Measurements from ENCODE around the gene HACD2. TPM values are rescaled to one million over a fixed set of nuclear protein-coding genes. Genes with fewer than 3 reads are reported as not detected.

HACD2 gene
- polyA plus RNA-seq, 3 donors: 12.9 to 17.1 (median 15.1) TPM

DNA sequence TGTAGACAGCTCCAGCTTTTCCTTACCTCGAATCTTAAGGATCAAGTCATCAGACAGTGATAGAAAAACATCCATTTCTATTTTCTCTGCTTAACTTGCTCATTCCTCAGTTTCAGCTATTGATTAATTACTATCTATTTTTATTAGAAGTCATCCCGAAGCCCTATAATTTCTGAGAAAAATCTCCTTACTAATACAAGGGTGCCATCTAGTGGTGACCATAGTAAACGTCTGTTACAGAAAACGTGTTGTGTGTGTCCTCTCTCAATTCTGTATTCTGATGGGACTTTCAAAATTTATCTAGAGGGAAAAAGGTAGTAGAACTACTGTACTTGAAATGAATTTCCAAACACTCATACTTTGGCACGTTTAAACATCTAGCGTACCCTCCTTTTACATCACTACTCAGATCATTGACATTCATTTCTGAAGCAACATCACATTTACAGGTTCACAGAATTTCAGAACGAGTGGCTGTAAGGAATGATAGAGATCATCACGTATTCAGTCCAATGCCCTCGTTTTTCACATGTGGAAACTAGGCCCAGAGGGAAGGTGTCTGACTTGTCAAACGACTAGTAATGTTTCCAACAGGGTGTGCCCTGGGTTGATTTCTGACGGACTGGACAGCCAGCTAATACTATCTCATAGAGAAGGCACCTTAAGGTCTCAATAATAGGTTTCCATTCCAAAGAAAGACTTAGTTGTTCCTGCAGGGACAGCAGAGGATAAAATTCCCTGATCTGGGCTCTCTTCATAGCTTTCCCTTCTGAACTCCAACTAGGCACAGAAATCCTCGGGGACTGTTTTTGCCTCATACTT, 25.6 kb downstream of the HACD2 start:
- H3K79me2 ChIP-seq (ENCODE audit: insufficient read depth, low read length): no peaks in the 10 kb centered on the region
- no peak overlapping the region for H3K27ac Mint-ChIP-seq
- intact Hi-C loops (cut with micrococcal nuclease): loop anchor here (2.0 kb wide), 1 partner anchor 230 kb away; no protein-coding TSS in a partner anchor
- H3K36me3 ChIP-seq (replicated peaks in 1 of 2; ENCODE audit: control insufficient read depth in 1 of 2, insufficient read depth in 2 of 2, low read length in 2 of 2): peaks cover 3 to 13% of the 10 kb centered on the region in 2 donors
- H3K27ac ChIP-seq (ENCODE audit: low read depth in 1 of 2, low read length in 2 of 2): no peak overlapping the region
- peaks cover 30 to 37% of the 10 kb centered on the region in 2 donors for H3K36me3 Mint-ChIP-seq
- no peak overlapping the region for H3K4me3 Mint-ChIP-seq
- WGBS (ENCODE audit: insufficient coverage): 78% methylated on average over 3 of the region's 12 CpGs
- no peaks in the 10 kb centered on the region for H3K4me1 ChIP-seq (ENCODE audit: control insufficient read depth in 1 of 2, insufficient read depth in 2 of 2, low read length in 2 of 2)
- peaks cover 0 to 1% (median 1%) of the 10 kb centered on the region in 3 donors for H3K27me3 Mint-ChIP-seq (ENCODE audit: low read depth in 3 of 3)
- H3K9me3 Mint-ChIP-seq: peaks cover 3 to 13% (median 10%) of the 10 kb centered on the region in 7 donors
- peaks cover 2% of the 10 kb centered on the region for H3K4me1 Mint-ChIP-seq
- peak; percentile 23 to 53 (median 41) for DNase-seq
- no peaks in the 10 kb centered on the region for H4K20me1 ChIP-seq (ENCODE audit: insufficient read depth, low read length)
- H3K4me2 ChIP-seq (replicated peaks; ENCODE audit: extremely low read depth, low read length, poor library complexity, severe bottlenecking): no peak overlapping the region
- H3K9me3 ChIP-seq (replicated peaks in 1 of 2; ENCODE audit: control insufficient read depth in 1 of 2, insufficient read depth in 1 of 2, low read length in 2 of 2): peaks cover 2 to 6% of the 10 kb centered on the region in 2 donors
- TF ChIP-seq, protein P1, sequence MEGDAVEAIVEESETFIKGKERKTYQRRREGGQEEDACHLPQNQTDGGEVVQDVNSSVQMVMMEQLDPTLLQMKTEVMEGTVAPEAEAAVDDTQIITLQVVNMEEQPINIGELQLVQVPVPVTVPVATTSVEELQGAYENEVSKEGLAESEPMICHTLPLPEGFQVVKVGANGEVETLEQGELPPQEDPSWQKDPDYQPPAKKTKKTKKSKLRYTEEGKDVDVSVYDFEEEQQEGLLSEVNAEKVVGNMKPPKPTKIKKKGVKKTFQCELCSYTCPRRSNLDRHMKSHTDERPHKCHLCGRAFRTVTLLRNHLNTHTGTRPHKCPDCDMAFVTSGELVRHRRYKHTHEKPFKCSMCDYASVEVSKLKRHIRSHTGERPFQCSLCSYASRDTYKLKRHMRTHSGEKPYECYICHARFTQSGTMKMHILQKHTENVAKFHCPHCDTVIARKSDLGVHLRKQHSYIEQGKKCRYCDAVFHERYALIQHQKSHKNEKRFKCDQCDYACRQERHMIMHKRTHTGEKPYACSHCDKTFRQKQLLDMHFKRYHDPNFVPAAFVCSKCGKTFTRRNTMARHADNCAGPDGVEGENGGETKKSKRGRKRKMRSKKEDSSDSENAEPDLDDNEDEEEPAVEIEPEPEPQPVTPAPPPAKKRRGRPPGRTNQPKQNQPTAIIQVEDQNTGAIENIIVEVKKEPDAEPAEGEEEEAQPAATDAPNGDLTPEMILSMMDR (IDR thresholded peaks at IDR 0.05): peak; percentile 93
- H3K4me3 ChIP-seq (replicated peaks in 1 of 3; ENCODE audit: low read depth in 2 of 3, low read length in 3 of 3): no peak overlapping the region
- H2AFZ ChIP-seq (ENCODE audit: insufficient read depth, low read depth, low read length, poor library complexity, severe bottlenecking): no peak overlapping the region
- H3K9ac ChIP-seq (ENCODE audit: insufficient read depth, low read length, poor library complexity, severe bottlenecking): no peak overlapping the region
- H3K27me3 ChIP-seq (ENCODE audit: control insufficient read depth in 2 of 2, insufficient read depth in 2 of 2, low read length in 2 of 2): no peaks in the 10 kb centered on the region

DNA sequence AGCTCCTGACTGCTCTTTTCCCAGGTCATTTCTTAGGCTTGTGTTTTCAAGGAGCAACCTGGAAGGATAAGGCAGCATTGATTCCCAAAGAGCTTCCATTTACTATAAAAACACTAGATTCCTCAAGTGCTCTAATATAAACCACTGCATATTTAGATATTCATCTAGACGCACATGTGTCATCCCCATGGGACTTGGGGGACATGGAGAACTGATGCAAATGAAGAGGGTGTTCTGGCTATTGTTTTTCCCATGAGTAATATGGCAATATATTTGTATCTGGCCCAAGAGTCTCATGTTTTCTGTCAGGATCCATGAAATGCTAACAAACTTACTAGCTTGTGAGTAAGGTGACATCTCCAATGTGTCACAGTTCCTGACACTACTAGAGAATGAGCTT, 31.3 kb downstream of the HACD2 start:
- Histone ChIP-seq H3K9me3 (replicated peaks in 1 of 2; ENCODE audit: control insufficient read depth in 1 of 2, insufficient read depth in 1 of 2, low read length in 2 of 2) (peaks cover 7 to 12% of the 10 kb centered on the region in 2 donors), H3K9ac (ENCODE audit: insufficient read depth, low read length, poor library complexity, severe bottlenecking) (no peak overlapping the region), H3K4me2 (replicated peaks; ENCODE audit: extremely low read depth, low read length, poor library complexity, severe bottlenecking) (no peak overlapping the region), H3K79me2 (ENCODE audit: insufficient read depth, low read length) (no peaks in the 10 kb centered on the region), H3K27ac (ENCODE audit: low read depth in 1 of 2, low read length in 2 of 2) (no peak overlapping the region), H3K4me3 (replicated peaks in 1 of 3; ENCODE audit: low read depth in 2 of 3, low read length in 3 of 3) (no peak overlapping the region), H3K27me3 (ENCODE audit: control insufficient read depth in 2 of 2, insufficient read depth in 2 of 2, low read length in 2 of 2) (no peaks in the 10 kb centered on the region), H3K4me1 (ENCODE audit: control insufficient read depth in 1 of 2, insufficient read depth in 2 of 2, low read length in 2 of 2) (no peaks in the 10 kb centered on the region), H2AFZ (ENCODE audit: insufficient read depth, low read depth, low read length, poor library complexity, severe bottlenecking) (no peak overlapping the region), H4K20me1 (ENCODE audit: insufficient read depth, low read length) (no peaks in the 10 kb centered on the region), H3K36me3 (replicated peaks in 1 of 2; ENCODE audit: control insufficient read depth in 1 of 2, insufficient read depth in 2 of 2, low read length in 2 of 2) (peaks cover 13 to 42% of the 10 kb centered on the region in 2 donors)
- intact Hi-C loops (cut with micrococcal nuclease): no loop called here
- DNase-seq: no peak
- Mint-ChIP-seq H3K27ac (no peak overlapping the region), H3K4me3 (no peak overlapping the region), H3K36me3 (peaks cover 39 to 47% of the 10 kb centered on the region in 2 donors), H3K27me3 (ENCODE audit: low read depth in 3 of 3) (peaks cover 0 to 1% (median 0%) of the 10 kb centered on the region in 3 donors), H3K4me1 (no peaks in the 10 kb centered on the region), H3K9me3 (peaks cover 7 to 21% (median 16%) of the 10 kb centered on the region in 7 donors)
- TF ChIP-seq, protein P1 (IDR thresholded peaks at IDR 0.05): no peak
- no CpG with 5 or more reads among the region's 1 CpG for WGBS (ENCODE audit: insufficient coverage)

Data from CD14-positive monocyte (primary cell).